Peyer's patch (tissue), 4 donors: ENCODE measurements around the gene SLC22A23. TPM values are rescaled to one million over a fixed set of nuclear protein-coding genes. Genes with fewer than 3 reads are reported as not detected.

ENCODE experiments used
- DNase-seq, 3 donors: peaks; one replicate each; pipeline ENCODE4 v3.0.0-alpha.2; 2017 to 2019
- H3K27ac ChIP-seq, 4 donors: fragments of 200-600 bp; sonication (generic); one replicate each; pipeline ENCODE4 v1.5.1; 2016 to 2019
- H3K27me3 ChIP-seq, 2 donors: fragments of 200-600 bp; sonication (generic); one replicate each; pipeline ENCODE4 v1.5.1; 2019
- H3K36me3 ChIP-seq, 3 donors: fragments of 200-600 bp; sonication (generic); one replicate each; pipeline ENCODE4 v1.5.1; 2016 to 2019
- H3K4me1 ChIP-seq, 4 donors: fragments of 200-600 bp; sonication (generic); one replicate each; pipeline ENCODE4 v1.5.1; 2016 to 2019
- H3K4me3 ChIP-seq, 4 donors: fragments of 200-600 bp; sonication (generic); 1 replicate in 3 of 4; 2 replicates in 1 of 4; pipeline ENCODE4 v1.5.1; 2016 to 2019; ENCODE audit warnings: mild to moderate bottlenecking in 1 of 4
- H3K9me3 ChIP-seq, 4 donors: fragments of 200-600 bp; sonication (generic); one replicate each; pipeline ENCODE4 v1.5.1; 2016 to 2019; ENCODE audit warnings: mild to moderate bottlenecking in 1 of 4
- POLR2A ChIP-seq, 2 donors: fragments of 450-650 bp; IDR thresholded peaks; one replicate each; pipeline ENCODE4 v1.5.1; 2017; ENCODE audit warnings: antibody characterized with exemption in 2 of 2, mild to moderate bottlenecking in 2 of 2, moderate library complexity in 2 of 2
- total RNA-seq, 4 donors: library from RNA; depleted of rRNA; stranded (reverse); fragments of >200 nt; gene quantifications; one replicate each; pipeline ENCODE4 v1.1.0, GENCODE V29; 2016
- TF ChIP-seq, protein P1 (sequence below), 6 experiments: fragments of 450-650 bp in 4 of 6; fragments of 200-600 bp in 2 of 6; sonication (generic) in 1 of 6; IDR thresholded peaks; one replicate each; pipeline ENCODE4 v1.5.1; 2017 to 2019; ENCODE audit warnings: antibody characterized with exemption in 6 of 6, mild to moderate bottlenecking in 3 of 6, moderate library complexity in 1 of 6

Gene SLC22A23
- total RNA-seq, 4 donors from 2014 or later = 22.3 to 145 (median 91.6) TPM

DNA sequence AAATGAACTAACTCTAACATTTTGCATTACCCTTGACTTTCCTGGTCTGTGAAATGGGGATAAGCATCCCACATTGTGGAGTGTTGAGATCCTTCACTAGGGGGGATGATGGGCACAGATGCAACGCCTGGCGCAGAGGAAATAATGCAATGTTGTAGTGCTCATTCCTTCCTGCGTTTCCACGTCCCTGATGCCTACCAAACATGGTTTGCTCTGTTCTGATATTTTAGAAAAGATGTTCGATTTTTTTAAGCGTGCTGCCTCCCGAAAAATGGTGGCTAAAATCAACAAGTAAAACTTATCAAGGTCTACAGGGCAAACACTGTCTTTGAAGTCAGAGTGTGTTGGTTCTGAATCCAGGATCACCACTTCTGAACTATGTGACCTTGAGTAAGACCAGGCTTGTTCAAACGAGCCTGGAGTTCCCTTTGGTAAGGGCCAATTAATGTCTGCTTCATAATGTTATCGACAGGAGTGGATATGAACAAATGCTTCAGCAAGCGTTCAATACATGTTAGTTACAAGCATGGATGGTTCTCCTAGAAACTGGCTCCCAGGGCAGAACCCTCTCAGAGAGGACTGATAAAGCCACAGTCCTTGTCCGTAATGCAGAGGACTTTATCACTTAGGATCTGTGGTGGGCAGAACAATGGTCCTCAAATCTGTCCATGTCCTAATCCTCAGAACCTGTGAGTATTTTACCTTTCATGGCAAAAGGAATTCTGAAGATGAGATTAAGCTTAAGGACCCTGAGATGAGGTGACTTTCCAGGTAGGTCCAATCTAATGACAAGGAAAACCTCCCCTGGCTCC is 44.7 kb downstream of the SLC22A23 start:
- H3K27ac ChIP-seq = peak overlapping the region in 1 of 4 donors; percentile 85
- no peak for DNase-seq
- H3K9me3 ChIP-seq = no peaks in the 10 kb centered on the region
- H3K27me3 ChIP-seq = no peaks in the 10 kb centered on the region
- no peak for TF ChIP-seq POLR2A (IDR thresholded peaks at IDR 0.05)
- TF ChIP-seq, protein P1, sequence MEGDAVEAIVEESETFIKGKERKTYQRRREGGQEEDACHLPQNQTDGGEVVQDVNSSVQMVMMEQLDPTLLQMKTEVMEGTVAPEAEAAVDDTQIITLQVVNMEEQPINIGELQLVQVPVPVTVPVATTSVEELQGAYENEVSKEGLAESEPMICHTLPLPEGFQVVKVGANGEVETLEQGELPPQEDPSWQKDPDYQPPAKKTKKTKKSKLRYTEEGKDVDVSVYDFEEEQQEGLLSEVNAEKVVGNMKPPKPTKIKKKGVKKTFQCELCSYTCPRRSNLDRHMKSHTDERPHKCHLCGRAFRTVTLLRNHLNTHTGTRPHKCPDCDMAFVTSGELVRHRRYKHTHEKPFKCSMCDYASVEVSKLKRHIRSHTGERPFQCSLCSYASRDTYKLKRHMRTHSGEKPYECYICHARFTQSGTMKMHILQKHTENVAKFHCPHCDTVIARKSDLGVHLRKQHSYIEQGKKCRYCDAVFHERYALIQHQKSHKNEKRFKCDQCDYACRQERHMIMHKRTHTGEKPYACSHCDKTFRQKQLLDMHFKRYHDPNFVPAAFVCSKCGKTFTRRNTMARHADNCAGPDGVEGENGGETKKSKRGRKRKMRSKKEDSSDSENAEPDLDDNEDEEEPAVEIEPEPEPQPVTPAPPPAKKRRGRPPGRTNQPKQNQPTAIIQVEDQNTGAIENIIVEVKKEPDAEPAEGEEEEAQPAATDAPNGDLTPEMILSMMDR (IDR thresholded peaks at IDR 0.05) = no peak
- no peak overlapping the region for H3K4me3 ChIP-seq
- H3K4me1 ChIP-seq = peaks cover 0 to 18% (median 0%) of the 10 kb centered on the region in 4 donors
- H3K36me3 ChIP-seq = peaks cover 0 to 19% (median 0%) of the 10 kb centered on the region in 3 donors

DNA sequence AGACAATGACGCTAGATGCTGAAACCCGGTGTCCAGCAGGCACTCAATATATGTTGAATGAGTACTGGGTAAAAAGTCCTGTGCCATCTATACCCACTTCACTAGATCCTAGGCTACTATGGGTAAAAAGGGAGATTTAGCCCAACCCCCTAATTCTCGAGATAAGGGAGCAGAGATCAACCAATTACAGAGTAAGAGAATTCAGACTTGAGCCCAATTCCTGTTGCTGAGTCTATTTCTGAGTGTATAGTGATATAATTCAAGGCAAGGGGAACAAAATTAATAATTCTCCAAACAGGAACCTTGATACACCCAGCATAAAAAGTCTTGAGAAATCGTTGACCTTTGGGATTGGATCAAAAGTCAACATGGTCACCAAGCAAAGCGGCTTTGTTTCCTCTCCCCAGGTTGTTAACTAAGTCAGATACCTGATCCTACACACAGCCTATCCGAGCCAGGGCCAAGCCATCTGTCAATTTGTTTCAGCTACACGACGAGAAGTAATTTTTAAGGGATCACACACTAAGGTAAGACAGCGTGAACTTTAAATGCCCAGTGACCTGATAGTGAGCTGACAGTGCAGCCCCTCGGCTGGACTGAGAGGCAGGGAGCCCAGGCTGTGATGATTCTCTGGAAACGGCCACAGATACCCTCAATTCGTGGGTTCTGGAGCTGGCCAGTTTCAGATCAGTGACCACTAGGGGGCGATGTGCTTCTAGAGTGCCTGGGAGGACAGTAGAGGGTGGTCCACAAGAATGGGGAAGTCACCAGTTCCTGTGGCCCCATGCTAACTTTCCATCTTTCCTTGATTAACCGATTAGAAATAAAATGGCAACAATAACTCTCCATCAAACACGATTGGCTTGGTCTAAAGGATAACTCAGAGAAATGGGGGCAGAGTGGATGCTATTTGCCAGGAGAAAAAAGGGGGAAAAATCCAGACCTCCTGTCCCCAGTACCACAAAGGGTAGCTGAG is 46.2 kb downstream of the SLC22A23 start:
- Histone ChIP-seq H3K9me3 (no peaks in the 10 kb centered on the region), H3K4me1 (peaks cover 0 to 29% (median 0%) of the 10 kb centered on the region in 4 donors), H3K36me3 (peaks cover 0 to 19% (median 0%) of the 10 kb centered on the region in 3 donors), H3K4me3 (peak overlapping the region in 2 of 4 donors; percentile 41 to 44), H3K27me3 (no peaks in the 10 kb centered on the region), H3K27ac (peak overlapping the region in 3 of 4 donors; percentile 20 to 85 (median 73))
- DNase-seq = peak; percentile 63 to 86 (median 73)
- TF ChIP-seq POLR2A (IDR thresholded peaks at IDR 0.05) = peak; percentile 41 to 58
- TF ChIP-seq, protein P1 (IDR thresholded peaks at IDR 0.05) = peak; percentile 14 to 85 (median 70)

DNA sequence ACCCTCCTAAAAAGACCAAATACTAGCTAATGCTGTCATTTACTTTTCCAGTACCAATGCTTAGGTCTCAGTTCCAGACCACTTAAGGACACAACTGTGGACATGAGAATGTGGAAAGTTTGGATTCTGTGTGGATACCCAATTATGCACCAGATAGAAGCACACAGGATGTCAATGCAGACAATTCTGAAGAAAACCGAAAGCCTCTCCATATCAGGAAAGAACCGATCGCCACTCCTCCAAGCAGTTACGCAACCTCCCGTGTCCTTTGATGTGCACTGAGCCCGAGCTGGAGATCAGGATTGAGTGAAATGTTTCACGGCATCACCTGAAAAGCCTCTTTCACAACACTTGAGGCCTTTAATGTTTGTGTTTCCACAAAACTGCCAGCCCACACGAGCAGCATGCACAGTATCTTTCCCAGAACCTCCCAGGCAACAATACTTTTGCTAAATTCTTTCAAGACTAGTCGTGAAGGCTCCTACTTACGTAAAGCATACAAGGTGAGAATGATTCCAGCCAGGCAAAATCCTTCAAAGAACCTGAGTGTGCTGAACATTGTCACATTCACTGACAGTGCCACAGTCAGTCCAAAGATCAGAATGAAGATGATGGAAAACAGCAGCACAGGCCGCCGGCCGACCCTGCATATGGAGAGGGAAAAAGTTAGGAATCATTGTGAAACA is 47.0 kb downstream of the SLC22A23 start:
- peak overlapping the region in 3 of 4 donors; percentile 20 to 85 (median 73) for H3K27ac ChIP-seq
- peak in 2 of 3 donors; percentile 79 to 90 for DNase-seq
- H3K27me3 ChIP-seq = no peaks in the 10 kb centered on the region
- H3K9me3 ChIP-seq = no peaks in the 10 kb centered on the region
- peak in 1 of 2 donors; percentile 56 for TF ChIP-seq POLR2A (IDR thresholded peaks at IDR 0.05)
- TF ChIP-seq, protein P1 (IDR thresholded peaks at IDR 0.05) = no peak
- H3K36me3 ChIP-seq = peaks cover 0 to 12% (median 0%) of the 10 kb centered on the region in 3 donors
- peak overlapping the region in 2 of 4 donors; percentile 41 to 44 for H3K4me3 ChIP-seq
- peaks cover 0 to 37% (median 0%) of the 10 kb centered on the region in 4 donors for H3K4me1 ChIP-seq

DNA sequence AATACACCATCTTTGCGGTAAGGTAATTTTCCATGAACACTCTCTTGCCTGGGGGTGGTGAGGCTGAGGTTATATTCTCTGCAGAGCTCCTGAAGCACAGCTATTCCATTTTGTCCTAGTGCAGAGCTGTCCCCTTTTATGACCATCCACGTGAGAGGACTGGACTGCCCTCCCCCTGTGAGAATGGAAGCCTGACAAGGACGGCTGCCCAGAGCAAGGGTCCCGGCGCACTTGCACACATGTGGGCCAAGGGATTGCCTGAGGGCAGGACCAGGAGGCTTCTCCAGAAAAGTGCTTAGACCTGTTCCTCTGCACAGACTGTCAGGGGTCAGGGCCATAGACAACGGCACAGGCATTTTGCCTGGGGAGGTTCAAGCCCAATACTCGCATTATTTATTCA is 48.2 kb downstream of the SLC22A23 start:
- Histone ChIP-seq H3K27ac (peak overlapping the region in 3 of 4 donors; percentile 20 to 85 (median 73)), H3K4me3 (peak overlapping the region in 2 of 4 donors; percentile 41 to 44), H3K9me3 (no peaks in the 10 kb centered on the region), H3K27me3 (no peaks in the 10 kb centered on the region), H3K36me3 (peaks cover 0 to 12% (median 0%) of the 10 kb centered on the region in 3 donors), H3K4me1 (peaks cover 0 to 48% (median 2%) of the 10 kb centered on the region in 4 donors)
- DNase-seq = no peak
- no peak for TF ChIP-seq POLR2A (IDR thresholded peaks at IDR 0.05)
- TF ChIP-seq, protein P1 (IDR thresholded peaks at IDR 0.05) = no peak

DNA sequence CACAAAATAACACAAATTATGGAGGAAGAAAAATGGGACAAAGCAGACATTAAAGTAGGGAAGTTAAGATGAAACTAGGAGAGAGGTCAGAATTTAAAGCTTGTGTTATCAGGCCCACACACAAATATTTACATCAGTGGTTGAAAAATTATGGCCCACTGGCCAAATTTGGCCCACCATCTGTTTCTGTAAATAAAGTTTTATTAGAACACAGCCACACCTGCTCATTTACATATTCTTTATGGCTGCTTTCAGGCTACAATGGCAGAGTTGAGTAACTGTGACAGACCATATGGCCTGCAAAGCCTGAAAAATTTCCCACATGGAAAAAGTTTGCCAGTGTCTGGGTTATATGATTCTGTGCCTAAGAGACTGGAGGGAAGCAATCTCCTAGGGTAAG is 49.0 kb downstream of the SLC22A23 start:
- DNase-seq = no peak
- no peaks in the 10 kb centered on the region for H3K9me3 ChIP-seq
- peaks cover 0 to 57% (median 2%) of the 10 kb centered on the region in 4 donors for H3K4me1 ChIP-seq
- H3K36me3 ChIP-seq = peaks cover 0 to 4% (median 0%) of the 10 kb centered on the region in 3 donors
- H3K27me3 ChIP-seq = no peaks in the 10 kb centered on the region
- H3K4me3 ChIP-seq = no peak overlapping the region
- H3K27ac ChIP-seq = peak overlapping the region in 2 of 4 donors; percentile 73 to 85
- TF ChIP-seq POLR2A (IDR thresholded peaks at IDR 0.05) = no peak
- TF ChIP-seq, protein P1 (IDR thresholded peaks at IDR 0.05) = no peak
